Cardiac muscle cell (in vitro differentiated cells and primary cell): ENCODE data around the gene ABCG1. TPM values are rescaled to one million over a fixed set of nuclear protein-coding genes. Genes with fewer than 3 reads are reported as not detected.

Source experiments
- DNase-seq, 2 donors: peaks; one replicate each; pipeline versions ENCODE4 v3.0.0 to v3.0.0-alpha.2; 2010 to 2017; ENCODE audit warnings: low read depth in 1 of 2, low spot score in 1 of 2
- H3K27ac ChIP-seq: fragments of 200-600 bp; sonication (generic); 2 replicates; pipeline ENCODE4 v1.5.1; 2016
- H3K27me3 ChIP-seq: fragments of 200-600 bp; sonication (generic); 2 replicates; pipeline ENCODE4 v1.6.0; 2016; ENCODE audit warnings: control low read depth
- H3K36me3 ChIP-seq: fragments of 200-600 bp; sonication (generic); 2 replicates; pipeline ENCODE4 v1.5.1; 2016; ENCODE audit warnings: control low read depth
- H3K4me1 ChIP-seq: fragments of 200-600 bp; sonication (generic); 2 replicates; pipeline ENCODE4 v1.8.1; 2017; ENCODE audit warnings: low read depth, mild to moderate bottlenecking, mixed run types
- H3K4me3 ChIP-seq: fragments of 200-600 bp; sonication (generic); 2 replicates; pipeline ENCODE4 v1.5.1; 2016; ENCODE audit warnings: mild to moderate bottlenecking
- H3K9me3 ChIP-seq: fragments of 200-600 bp; sonication (generic); 2 replicates; pipeline ENCODE4 v1.5.1; 2017; ENCODE audit warnings: low read depth, mild to moderate bottlenecking, control low read depth
- CTCF ChIP-seq: IDR thresholded peaks from 2 replicates; pipeline ENCODE4 v1.5.1; 2012; ENCODE audit warnings: low read depth, mild to moderate bottlenecking, low read length
- polyA plus RNA-seq: library from polyadenylated mRNA; unstranded; fragments of >200 nt; fragmentation: Nextera tagmentation; extraction: Ambion mirVana; gene quantifications from 2 replicates; pipeline ENCODE4 v1.2.1, GENCODE V29; 2016
- total RNA-seq: library from RNA; depleted of rRNA; stranded (reverse); fragments of >200 nt; gene quantifications from 2 replicates; pipeline ENCODE4 v1.2.3, GENCODE V29; 2016

The ABCG1 gene
- total and polyA plus RNA-seq, 2 experiments from 2014 or later, result 4.0 to 4.9 TPM

GRCh38 chr21:42272984-42273600 is 54.2 kb downstream of the ABCG1 start:
- H3K27me3 ChIP-seq, result no peaks in the 10 kb centered on the region
- no peaks in the 10 kb centered on the region for H3K4me1 ChIP-seq
- TF ChIP-seq CTCF, result no peak
- H3K36me3 ChIP-seq, result no peaks in the 10 kb centered on the region
- no peak for DNase-seq
- H3K9me3 ChIP-seq, result no peaks in the 10 kb centered on the region
- no peak overlapping the region for H3K27ac ChIP-seq
- H3K4me3 ChIP-seq, result no peak overlapping the region

- Histone ChIP-seq H3K27ac (no peak overlapping the region), H3K27me3 (no peaks in the 10 kb centered on the region), H3K36me3 (no peaks in the 10 kb centered on the region), H3K4me3 (no peak overlapping the region), H3K9me3 (no peaks in the 10 kb centered on the region), H3K4me1 (no peaks in the 10 kb centered on the region)
- DNase-seq, result no peak
- TF ChIP-seq CTCF, result no peak
Observed at GRCh38 chr21:42276076-42276475, 57.1 kb downstream of the ABCG1 start.

- Histone ChIP-seq H3K9me3 (no peaks in the 10 kb centered on the region), H3K27me3 (no peaks in the 10 kb centered on the region), H3K36me3 (no peaks in the 10 kb centered on the region), H3K4me3 (no peak overlapping the region), H3K4me1 (no peaks in the 10 kb centered on the region), H3K27ac (no peak overlapping the region)
- peak; percentile 8 for TF ChIP-seq CTCF
- DNase-seq, result no peak
Observed at GRCh38 chr21:42276526-42277154, 57.7 kb downstream of the ABCG1 start.

GRCh38 chr21:42277593-42277992 is 58.7 kb downstream of the ABCG1 start:
- no peak for TF ChIP-seq CTCF
- DNase-seq, result no peak
- no peaks in the 10 kb centered on the region for H3K4me1 ChIP-seq

GRCh38 chr21:42278451-42279149 is 59.7 kb downstream of the ABCG1 start:
- Histone ChIP-seq H3K4me1 (no peaks in the 10 kb centered on the region), H3K27ac (no peak overlapping the region), H3K4me3 (no peak overlapping the region), H3K9me3 (no peaks in the 10 kb centered on the region), H3K27me3 (no peaks in the 10 kb centered on the region), H3K36me3 (no peaks in the 10 kb centered on the region)
- no peak for DNase-seq
- no peak for TF ChIP-seq CTCF

More at GRCh38 chr21:42277593-42277992, 58.7 kb downstream of the ABCG1 start:
- no peaks in the 10 kb centered on the region for H3K27me3 ChIP-seq
- no peak overlapping the region for H3K27ac ChIP-seq
- no peaks in the 10 kb centered on the region for H3K36me3 ChIP-seq
- H3K4me3 ChIP-seq, result no peak overlapping the region
- no peaks in the 10 kb centered on the region for H3K9me3 ChIP-seq
